H1 (cell line): ENCODE results near the gene LRRC28. TPM values are rescaled to one million over a fixed set of nuclear protein-coding genes. Genes with fewer than 3 reads are reported as not detected.

Source experiments
- TCF12 ChIP-seq: IDR thresholded peaks from 2 replicates; pipeline ENCODE4 v1.6.1; 2011; ENCODE audit warnings: low read depth, mild to moderate bottlenecking, low read length
- polyA plus RNA-seq, 7 experiments: library from polyadenylated mRNA; depleted of rRNA in 3 of 7; stranded (reverse) in 5 of 7; unstranded in 2 of 7; fragments of >200 nt in 5 of 7; fragments of 200-250 nt in 2 of 7; gene quantifications; 1 replicate in 5 of 7; 2 replicates in 1 of 7; 4 replicates in 1 of 7; pipeline versions ENCODE4 v1.2.1 to v1.2.3, GENCODE V29; 2011 to 2013; ENCODE audit warnings: missing spikeins in 2 of 7, mixed read lengths in 2 of 7
- total RNA-seq: library from RNA; stranded (reverse); fragmentation: NEBNext Ultra II Directional; extraction: Animal tissue kit (Norgen Biotek cat#: 25700); gene quantifications from 2 replicates; pipeline ENCODE4 v1.2.1, GENCODE V29; 2021
- TF ChIP-seq, protein P1 (sequence below): IDR thresholded peaks from 2 replicates; pipeline ENCODE4 v1.6.1; 2011; ENCODE audit warnings: low read depth, mild to moderate bottlenecking, low read length; ENCODE audit not compliant: insufficient read depth

Gene LRRC28
- total and polyA plus RNA-seq, 2 of the 8 experiments (the other 6 are each of a cell fraction or from before 2014, with no cell fraction given): 20.2 to 23.3 TPM

DNA sequence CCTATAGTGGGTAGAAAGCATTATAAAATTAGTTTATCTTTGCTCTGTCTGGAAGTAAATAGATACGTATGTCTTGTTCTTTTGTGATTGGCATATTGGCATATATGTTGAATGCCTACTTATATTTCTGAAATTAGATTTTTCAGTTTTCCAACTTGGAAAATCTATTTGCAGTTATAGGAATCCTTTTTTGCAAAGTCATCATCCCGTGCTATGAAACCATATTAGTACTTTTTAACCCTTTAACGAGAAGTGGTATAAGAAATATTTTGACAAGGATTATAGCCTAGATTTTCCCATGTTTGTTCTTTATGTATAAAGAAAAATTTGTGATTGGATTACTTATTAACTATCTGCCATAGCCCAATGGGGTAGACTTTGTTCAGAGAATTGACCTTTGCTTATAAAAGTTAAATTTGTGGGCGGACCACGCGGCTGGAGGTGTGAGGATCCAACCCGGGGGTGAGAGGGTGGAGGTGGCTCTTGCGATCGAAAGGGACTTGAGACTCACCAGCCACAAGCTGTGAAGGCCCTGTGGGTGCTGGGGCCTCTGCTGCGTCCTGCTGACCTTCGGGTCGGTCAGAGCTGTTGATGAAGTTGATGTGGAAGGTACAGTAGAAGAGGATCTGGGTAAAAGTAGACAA is 5.9 kb downstream of the LRRC28 start (continued):
- TF ChIP-seq, protein P1, sequence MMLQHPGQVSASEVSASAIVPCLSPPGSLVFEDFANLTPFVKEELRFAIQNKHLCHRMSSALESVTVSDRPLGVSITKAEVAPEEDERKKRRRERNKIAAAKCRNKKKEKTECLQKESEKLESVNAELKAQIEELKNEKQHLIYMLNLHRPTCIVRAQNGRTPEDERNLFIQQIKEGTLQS: no peak
- TF ChIP-seq TCF12: no peak
